Fibroblast of skin of back (primary cell): Measurements from ENCODE around the gene SPIC. TPM values are rescaled to one million over a fixed set of nuclear protein-coding genes. Genes with fewer than 3 reads are reported as not detected.
"Not testable (repeated sequence)": the region's sequence is repeated elsewhere in the genome, so short reads cannot be mapped to it uniquely, and the experiment has no call there.

Source experiments
- DNase-seq: peaks from one replicate; pipeline ENCODE4 v3.0.0-alpha.2; 2013
- polyA plus RNA-seq, 2 experiments: library from polyadenylated mRNA; unstranded; fragments of 120-200 nt; gene quantifications; one replicate each; pipeline ENCODE4 v1.2.1, GENCODE V29; 2013; ENCODE audit not compliant: insufficient read length in 2 of 2

SPIC gene
- polyA plus RNA-seq (2013, experiment 1 of 2; ENCODE audit: insufficient read length) = not detected
- not detected for polyA plus RNA-seq (2013, experiment 2 of 2; ENCODE audit: insufficient read length)

DNA sequence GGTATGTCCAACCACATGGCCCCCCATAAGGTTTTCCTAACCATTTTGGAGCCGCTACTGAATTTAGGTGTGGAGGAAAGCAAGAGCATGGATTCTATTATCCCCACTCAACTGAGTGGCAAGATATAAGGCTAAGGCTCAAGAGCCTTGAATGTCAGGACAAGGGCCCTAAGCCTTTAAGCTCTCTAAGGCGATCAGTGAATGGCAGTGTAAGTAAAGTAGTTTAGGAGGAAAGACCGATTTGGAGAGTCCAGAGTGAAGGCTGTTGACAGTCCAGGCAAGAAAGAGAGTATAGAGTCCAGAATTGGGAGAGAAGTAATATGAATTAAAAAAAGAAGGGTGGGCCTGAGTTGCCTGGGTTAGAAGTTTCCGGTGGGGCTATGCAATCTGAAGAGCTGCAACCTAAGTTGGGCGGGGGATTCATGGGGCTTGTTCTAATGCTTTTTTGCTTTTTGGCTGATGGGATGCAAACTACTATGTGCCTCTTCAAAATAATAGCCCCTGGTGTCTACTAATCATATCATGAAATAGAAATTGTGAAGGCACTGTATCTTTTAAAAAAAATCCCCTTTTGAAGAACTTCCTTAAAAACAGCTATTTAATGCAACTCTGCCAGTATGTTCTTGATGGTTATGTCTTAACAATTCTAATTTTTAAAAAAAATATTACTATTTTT lies at the start of gene SPIC:
Gene SPIC (plus strand): TSS at position 626 of the 676 bp plus-strand sequence. CDS start 1,569 bp downstream, outside the sequence.
- no peak for DNase-seq

GRCh38 chr12:101430456-101430855 lies 44.7 kb upstream of the SPIC start:
- DNase-seq = no peak

DNA sequence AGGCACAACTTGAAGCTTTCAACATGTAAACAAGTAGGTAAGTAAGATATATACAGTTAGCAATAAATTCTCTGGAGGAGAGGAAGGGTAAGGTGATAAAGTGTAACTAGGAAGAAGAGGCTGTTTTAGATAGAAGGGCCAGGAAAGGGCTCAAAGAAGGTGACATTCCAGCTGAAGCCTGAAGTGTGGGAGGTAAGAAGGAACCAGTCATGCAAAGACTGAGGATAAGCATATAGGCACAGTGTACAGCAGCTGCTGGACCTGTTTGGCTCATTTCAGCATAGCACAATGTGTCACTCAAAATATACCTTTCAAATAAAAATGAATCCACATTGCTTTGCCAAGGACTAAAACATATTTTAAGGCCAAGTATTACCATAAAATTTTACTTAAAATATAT lies 39.0 kb upstream of the SPIC start:
- DNase-seq = no peak

- DNase-seq = no peak
These were observed 35.9 kb upstream of the SPIC start for GRCh38 chr12:101439236-101439635.

DNA sequence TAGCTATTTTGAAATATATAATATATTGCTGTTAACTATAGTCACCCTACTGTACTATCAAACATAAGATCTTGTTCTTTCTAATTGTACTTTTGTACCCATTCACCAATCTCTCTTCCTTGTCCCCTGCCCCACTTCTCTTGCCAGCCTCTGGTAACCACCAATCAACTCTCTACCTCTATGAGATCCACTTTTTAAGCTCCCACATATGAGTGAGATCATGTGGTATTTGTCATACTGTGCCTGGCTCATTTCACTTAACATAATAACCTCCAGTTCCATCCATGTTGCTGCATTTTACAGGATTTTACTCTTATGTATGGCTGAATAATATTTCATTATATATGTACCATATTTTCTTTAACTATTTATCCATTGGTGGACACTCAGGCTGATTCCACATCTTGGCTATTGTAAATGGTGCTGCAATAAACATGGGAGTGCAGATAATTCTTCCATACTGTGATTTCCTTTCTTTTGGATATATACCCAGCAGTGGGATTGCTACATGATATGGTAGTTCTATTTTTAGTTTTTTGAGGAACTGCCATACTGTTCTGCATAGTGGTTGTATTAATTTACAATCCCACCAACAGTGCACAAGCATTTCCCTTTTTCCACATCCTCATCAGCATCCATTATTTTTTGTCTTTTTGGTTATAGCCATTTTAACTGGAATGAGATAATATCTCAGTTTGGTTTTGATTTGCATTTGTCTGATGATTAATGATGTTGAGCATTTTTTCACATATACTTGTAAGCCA lies 33.5 kb upstream of the SPIC start:
- DNase-seq = no peak

- DNase-seq = no peak
These were observed 19.5 kb upstream of the SPIC start for GRCh38 chr12:101455685-101456084.

GRCh38 chr12:101459642-101460346 lies 15.3 kb upstream of the SPIC start:
- no peak for DNase-seq

DNA sequence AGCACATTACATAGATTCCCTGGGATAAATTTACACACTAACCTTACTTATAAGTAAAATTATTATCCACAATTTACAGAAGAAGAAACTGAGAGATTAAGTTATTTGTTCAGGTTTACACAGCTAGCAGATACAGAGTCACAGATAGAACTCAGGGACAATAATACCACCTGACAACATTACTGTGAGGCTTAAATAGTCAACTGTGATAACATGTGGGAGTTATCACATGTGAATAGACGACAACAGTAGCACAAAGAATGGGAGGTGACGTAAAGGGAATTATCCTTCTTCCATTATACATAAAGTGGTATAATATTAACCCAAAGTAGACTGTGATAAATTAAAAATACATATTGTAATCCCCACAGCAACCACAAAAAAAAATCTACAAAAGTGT lies 6.2 kb upstream of the SPIC start:
- DNase-seq = no peak

DNA sequence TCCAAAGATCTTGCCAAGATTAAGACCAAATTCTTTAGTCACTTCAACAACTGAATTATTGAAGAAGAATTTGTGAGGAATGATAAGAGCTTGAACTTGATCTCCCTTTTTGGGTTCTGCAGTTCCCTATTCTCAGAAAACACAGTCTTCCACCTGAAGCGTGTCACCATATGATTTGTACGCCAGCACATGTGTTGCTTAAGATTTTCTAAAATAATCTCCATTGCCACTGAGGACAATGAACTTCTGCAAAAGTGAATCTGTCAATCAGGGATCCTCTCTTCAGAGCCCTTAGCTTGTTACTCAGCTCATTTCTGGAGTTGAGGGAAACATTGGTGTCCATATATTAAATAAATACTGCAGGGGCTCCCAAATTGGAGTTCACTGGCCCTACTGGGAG lies 4.2 kb upstream of the SPIC start:
- DNase-seq = no peak

DNA sequence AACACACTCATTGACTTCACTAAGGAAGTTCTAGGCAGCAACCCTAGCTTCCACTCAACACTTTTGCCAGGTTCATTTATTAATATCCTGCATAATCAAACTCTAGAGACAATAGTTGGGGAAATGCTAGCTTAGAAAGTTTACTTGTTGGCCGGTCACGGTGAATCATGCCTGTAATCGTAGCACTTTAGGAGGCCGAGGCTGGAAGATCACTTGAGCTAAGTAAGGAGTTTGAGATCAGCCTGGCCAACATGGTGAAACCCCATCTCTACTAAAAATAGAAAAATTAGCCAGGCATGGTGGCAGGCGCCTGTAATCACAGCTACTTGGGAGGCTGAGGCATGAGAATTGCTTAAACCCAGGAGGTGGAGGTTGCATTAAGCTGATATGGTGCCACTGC lies 3.3 kb upstream of the SPIC start:
- DNase-seq = not testable (repeated sequence)

- DNase-seq = no peak
These were observed 888 bp upstream of the SPIC start for GRCh38 chr12:101474248-101474647.

- no peak for DNase-seq
These were observed 692 bp downstream of the SPIC start for GRCh38 chr12:101475751-101476305.

GRCh38 chr12:101480849-101481248 lies 5.7 kb downstream of the SPIC start:
- no peak for DNase-seq

GRCh38 chr12:101485021-101485420 lies 9.9 kb downstream of the SPIC start:
- peak; percentile 61 for DNase-seq

- no peak for DNase-seq
These were observed 13.3 kb downstream of the SPIC start for GRCh38 chr12:101488469-101488868.

DNA sequence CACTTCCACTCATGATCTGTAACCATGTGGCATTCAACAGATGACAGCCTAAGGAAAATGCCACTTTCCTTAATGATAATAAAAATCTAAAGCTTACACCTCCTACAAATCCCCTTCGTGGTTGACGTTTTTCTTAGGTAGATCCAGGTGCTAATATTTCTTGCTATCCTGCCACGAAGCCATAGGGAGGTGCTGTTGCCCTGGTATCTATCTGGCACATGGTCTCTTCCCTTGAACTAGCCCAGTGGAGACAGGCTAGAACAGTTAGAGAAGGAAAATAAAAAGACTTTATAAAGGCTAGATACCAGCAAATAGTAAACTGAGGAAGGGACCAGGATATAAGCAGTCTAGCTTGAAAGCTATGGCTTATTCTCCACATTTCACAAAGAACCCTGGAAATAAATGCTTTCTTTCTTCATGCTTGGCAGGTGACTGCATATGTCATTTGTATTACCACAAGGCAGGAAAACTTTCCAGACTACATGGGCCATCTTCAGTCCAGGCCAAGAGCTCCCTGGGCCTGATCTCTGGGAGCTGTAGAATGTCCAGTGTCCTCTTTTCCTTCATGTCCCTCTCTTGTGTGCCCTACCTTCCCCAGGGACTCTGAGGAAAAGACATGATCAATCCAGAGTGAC lies 15.3 kb downstream of the SPIC start:
- no peak for DNase-seq

DNA sequence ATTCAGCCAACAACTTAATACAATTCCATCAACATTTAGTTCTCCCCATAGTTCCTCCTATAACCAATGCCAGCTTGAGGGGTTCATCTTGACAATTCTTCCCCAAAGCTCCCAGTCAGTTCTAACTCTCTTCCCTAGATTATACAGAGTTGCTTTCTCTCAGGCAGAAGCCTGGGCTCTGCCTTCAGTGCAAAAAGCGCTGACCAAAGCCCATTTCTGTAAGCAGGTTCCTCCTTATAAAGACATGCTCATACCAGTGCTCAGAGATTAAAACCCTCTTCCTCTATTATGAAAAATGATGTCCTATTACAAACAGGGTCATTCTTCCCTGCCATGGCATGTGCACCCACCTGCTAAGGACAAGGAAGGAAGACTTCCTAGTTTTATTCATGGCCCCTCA lies 16.2 kb downstream of the SPIC start:
- DNase-seq = no peak

DNA sequence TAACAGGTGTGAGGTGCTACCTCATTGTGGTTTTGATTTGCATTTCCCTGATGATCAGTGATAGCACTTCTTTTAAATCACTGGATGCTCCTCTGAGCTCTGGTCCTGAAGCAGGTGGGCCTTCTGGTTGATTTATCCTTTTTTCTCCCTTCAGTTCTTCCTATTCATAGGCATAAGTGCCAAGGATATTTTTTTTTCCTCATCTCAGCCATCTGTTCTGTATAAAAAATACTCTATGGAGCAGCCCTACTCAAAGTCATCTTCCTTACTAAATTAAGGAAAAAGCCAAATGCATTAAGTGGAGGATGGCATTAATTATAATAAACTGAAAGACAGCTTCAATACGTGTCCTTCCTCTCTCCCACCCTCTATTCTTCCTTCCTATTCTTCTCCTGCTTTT lies 18.4 kb downstream of the SPIC start:
- no peak for DNase-seq

DNA sequence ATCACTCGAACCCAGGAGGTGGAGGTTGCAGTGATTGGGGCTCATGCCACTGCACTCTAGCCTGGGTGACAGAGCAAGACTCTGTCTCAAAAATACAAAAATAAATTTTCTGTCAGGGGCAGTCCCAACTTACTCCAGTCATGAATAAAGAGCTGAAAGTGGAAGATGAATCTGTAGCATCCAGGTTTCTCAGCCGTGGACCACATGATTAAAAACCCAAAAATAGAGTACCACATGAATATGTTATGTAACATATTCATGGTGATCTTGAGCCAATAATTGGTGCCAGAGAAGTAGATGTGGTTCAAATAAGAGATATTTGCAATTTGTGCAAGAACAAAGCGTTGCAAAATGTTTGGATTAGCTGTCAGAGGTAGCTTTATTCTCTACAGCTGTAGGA lies 23.1 kb downstream of the SPIC start:
- DNase-seq = no peak

DNA sequence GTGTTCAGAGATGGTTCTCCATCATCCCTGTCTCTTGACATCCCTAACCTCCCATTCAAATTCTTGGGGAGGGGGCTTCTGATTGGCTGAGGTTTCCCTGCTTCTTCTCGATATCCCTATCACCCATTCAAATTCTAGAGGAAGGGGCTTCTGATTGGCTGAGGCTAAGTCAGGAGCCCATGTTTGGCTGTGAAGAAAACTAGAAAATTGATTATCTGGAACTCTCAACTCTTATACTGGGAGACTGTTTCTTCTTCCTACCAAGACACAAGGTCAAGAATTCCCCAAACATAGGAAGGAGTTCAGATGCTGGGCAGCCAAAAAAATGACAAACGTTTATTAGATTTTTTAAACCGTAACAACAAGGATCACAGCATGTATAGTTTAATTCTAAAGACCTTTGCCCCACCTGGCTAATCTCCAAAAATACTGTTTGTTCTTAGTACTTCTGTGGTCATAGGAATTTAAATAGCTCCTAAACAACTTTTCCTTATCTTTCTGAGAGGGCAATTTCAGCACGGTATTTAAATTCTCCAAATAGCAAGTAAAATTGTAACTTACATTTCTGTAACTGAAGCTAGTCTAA lies 26.4 kb downstream of the SPIC start:
- DNase-seq = no peak

DNA sequence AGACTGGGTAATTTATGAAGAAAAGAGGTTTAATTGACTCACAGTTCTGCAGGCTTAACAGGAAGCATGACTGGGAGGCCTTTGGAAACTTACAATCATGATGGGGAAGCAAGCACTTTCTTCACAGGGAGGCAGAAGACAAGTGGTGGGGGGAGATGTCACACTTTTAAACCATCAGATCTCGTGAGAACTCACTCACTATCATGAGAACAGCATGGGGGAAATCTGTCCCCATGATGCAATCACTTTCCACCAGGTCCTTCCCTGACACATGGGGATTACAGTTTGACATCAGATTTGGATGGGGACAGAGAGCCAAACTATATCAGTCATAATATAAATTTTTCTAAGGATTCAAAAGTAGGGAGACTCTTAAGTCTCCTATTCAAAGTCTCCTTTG lies 46.0 kb downstream of the SPIC start:
- no peak for DNase-seq

- DNase-seq = no peak
These were observed 52.5 kb downstream of the SPIC start for GRCh38 chr12:101527682-101528081.
